ENCODE data around the gene TEAD3.
A peak's percentile ranks its signal among the peaks of the same experiment; 100 is the strongest.

Gene TEAD3

DNA sequence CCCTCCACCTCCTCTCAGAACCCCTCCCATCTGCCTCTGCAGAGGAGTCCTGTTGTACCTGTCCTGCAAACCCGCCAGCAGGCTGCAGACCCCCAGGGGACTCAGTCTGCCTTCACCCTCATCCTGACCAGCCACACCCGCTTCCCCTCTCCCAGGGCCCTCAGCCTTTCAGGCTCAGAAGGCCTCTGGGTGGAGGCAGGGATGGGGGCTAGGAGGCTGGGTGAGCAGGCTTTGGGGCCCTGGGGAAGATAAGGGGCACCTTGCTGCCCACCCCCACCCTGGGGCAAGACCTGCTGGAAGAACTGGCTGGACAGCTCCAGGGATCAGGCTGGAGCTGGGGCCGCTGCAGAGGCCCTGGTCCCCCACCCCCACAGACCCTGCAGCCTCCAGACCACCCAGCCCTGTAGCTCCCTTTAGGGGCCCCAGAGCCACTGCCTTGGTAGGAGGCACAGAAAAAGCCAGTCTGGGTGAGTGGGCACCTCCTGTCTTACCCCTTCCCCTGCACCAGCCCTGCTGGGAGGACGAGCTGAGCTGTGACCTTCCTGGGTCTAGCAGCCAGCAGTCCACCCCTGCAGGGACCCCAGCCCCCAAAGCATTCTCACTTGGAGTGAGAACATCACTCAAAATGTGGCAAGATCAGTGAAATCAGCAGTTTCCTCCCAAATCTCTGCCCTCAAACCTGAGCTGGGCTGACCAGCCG is 5.2 kb downstream of the TEAD3 start:
- DNase-seq: no peak

DNA sequence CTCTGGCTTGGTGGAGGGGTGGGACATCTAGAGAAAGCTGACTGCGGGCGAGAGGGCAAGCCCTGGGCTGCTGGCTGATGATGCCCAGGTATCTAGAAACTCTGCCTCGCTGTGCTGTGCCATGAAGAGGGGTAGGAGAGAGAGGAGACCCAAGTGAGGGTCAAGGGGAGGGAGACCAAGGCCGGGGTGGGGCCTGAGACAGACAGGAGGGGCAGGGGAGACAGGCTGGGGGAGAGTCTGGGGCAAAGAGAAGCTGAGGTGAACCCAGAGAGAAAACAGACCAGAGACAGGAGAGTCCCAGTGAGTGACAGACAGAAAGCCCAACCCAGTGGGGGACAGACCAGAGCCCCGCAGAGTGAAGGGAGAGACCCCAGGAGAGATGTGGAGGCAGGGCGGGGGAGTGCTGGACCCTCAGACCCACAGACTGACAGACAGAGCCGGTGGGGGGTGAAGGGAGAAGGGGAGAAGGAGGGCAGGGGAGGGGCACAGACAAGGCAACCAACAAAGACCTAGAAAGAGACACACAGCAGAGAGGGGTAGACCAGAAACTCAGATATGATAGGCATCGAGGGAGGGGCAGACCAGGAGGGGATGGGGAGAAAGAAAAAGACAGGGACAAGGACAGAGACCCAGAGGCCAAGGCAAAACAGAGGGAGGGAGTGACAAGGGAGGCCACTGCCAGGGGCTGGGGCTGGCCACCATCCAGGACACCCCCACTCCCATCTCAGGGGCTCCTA is 5.9 kb downstream of the TEAD3 start:
- no peak for DNase-seq

DNA sequence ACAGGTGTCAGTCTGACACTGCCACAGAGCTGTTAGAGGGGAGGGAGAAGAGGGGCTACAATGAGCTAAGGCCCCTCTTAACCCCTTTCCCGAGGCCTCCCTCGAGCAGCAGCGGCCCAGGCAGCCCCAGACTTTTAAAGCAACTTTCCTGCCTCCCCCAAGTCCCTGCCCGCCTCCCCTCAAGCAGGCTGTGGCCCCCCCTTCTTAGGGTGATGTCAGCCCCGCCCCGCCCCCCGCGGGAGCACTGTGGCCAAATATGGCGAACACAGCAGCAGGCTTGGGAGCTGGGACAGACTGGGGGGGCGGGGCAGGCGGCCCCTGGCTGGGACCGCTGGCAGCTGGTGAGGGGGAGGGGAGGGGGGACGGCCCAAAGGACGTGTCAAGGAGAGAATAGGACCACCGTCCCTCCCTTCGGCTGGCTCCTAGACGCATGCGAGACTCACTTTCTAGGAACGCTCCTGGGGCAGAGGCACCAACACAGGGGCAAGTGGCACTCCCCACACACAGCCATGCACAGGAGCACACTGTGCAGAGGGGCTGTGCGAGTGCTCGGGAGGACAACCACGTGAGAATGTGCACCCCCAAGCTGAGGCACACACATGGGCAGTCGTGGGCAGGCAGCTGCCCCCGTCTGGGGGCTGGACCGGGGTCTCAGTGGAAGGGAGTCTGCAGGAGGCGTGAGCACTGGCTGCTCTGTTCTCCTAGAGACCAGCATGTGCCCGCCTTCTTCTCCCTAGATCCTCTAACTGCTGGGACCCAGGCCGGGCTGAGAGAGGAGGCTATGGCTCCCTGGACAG is 6.7 kb downstream of the TEAD3 start:
- peak; percentile 83 for DNase-seq

DNA sequence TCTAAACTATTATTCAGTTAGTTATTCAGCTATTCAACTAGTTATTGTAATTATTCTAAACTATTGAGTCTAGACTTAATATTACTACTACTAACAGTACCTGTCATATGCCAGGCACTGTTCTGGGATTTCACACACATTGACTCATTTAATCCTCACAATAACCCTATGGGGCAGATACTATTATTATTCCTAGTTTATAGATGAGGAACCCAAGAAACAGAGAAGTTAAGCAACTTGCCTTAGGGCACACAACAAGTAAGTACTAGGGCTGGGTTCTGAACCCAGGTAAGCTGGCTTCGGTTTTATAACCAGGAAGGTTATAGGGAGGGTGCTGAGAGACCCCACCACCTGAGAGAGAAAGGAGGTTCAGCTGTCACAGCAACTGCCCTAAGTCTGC is 7.8 kb downstream of the TEAD3 start:
- no peak for DNase-seq

DNA sequence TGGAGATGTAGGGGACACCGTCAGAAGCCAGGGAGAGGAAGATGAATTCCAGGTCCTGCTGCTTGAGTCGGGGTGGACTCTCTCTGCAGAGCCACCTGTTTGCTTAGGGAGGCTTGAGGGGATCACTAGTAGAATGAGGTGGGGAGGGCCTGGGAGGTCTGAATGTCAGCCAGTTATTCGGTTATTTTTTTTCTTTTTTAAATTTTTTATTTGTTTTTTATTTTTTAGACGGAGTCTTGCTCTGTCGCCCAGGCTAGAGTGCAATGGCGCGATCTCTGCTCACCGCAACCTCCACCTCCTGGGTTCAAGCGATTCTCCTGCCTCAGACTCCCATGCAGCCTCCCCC is 8.4 kb downstream of the TEAD3 start:
- no peak for DNase-seq

DNA sequence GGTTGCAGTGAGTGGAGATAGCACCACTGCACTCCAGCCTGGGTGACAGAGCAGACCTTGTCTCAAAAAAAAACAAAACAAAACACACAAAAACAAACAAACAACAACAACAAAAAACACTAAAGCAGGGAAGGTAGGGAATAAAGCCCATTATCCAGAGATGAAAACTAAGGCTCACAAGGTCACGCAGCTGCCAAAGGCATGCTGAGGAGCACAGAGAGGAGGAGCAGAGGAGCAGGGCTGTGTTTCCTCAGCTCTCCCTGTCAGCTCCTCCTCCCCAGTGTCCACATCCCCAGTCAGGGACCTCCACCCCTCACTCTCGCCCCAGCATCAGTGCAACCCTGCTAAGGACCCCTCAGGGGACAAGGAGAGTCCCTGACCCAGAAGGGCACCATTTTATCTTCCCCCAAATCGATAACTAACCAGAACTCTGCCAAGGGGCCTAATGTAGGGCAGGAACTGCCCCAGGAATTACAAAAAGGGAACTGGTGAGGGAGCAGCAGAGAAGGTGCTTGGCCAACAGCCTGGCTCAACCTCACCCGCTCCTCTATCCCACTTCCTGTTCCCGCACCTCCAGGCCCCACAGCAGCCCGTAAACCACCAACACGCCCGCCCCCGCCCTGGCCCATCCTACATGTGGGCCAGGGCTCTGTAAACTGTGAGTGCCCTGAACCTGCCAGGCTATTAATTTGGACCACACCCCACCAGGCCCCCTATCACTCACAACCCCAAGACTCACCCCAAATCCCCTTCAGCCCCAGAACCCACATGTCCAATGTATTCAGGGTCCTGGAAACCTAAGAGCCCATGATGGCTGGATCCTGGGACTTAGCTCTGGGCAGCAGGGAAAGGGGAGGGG is 9.0 kb downstream of the TEAD3 start:
- peak; percentile 76 for DNase-seq

DNA sequence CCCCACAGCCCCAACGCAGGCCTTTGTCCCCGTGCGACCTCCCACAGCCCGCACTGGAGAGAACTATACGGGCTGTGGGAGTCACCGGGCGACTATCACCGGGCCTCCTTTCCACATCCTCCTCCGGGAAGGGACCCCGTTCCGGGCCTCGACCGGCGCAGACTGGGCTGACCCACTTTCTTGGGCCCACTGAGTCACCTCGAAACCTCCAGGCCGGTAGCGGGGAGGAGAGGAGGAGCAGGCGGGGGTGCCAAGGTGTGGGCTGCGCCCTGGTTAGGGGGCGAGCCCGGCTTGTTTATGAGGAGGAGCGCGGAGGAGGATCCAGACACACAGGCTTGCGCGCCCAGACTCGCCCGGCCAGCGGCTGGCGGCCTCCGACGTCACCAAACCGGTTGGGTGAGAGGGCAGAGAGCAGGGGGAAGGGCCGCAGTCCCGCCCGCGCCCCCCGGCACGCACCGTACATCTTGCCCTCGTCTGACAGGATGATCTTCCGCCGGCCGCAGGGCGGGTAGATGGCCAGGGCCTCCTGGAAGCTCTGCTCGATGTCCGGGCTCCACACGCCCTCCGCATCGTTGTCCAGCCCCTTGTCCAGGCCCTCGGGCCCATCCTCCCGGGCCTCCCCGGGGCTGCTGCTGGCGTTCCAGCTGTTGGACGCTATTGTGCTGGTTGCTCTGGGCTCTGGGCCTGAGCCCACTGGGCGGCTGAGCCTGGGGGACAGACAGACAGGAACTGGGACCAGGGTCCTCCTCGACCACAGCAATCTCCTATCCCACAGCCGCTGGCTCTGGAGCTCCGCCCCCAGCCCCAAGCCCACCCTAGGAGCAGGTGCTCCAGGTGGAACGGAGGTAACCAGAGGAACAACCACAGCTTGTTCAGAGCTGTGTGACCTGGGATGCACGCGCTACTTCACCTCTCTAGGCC is 10.6 kb downstream of the TEAD3 start:
- peak; percentile 55 for DNase-seq

DNA sequence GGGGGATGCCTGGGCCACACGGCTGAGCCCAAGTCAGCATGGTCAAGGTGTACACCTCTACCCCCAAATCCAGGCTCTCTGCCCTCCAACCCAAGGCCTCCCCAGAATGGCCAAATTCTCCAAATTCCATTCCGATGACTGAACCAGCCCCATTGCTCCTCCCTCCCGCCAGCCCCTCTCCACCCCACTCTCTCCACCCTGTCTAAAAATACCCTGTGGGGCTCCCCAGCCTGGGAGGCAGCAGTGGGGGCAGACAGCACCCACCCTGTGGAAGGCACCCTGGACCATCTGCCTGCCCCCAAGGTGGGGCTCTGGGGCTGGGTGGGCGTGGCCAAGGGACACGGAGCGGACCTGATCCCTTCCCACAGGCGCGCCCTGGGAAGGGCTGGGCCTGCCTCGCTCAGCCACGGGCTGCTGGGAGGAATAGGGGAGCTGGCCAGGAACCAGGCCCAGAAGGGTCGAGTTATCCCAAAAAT is 11.4 kb downstream of the TEAD3 start:
- peak; percentile 81 for DNase-seq

DNA sequence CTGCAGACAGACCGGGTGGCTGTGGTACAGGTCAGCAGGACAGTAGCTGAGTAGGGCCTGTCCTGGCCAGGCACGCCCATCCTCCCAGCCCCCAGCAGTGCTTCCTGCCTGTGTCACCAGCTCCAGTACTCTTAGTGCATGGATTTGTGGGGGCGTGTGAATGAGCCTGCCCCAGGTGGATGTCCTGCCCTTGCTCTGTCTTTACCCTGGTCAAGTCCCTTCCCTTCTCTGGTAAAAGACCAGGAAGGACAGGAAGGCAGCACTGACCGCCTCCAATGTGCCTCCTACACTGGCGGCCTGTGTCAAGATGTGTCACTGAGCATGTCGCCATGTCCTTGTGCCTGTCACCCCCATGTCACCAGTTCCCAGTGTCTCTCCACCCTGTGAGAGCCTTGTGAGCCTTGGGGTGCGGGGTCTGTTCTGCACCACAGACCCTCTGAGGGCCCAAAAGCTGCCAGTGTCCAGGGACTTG is 11.9 kb downstream of the TEAD3 start:
- peak; percentile 47 for DNase-seq

DNA sequence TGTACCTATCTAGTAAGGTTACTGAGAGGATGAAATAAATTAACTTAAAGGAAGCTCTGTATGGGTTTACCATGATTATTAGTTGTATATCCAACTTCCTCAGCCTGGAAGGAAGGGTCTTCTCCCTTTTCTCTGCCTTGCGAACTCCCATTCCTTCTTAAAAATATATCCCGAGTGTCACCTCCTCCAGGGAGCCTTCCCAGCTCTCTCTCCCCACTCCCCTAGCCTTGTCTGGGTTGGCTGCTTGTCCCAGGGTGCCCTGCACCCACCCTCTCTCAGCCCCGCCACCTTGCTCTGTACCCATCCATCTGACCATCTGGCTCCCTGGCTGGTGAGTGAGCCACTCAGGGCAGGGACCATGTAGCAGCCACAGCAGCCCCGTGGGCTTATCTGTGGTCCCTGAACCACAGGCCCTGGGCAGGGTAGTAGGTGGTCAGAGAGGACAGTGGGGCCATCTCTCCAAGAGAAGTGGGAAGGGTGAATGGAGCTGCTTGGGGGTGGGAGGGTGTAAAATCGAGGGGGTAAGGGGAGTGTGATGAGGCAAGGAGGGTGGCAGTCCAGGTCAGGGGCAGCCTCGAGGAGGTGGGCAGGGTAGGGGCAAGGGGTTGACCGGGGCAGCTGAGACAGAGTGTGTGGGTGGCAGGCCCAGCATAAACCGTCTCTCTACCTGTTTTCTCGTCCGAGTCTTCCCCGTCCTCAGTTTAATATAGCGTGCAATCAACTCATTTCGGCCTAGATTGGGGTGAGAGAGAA is 12.8 kb downstream of the TEAD3 start:
- DNase-seq: no peak

DNA sequence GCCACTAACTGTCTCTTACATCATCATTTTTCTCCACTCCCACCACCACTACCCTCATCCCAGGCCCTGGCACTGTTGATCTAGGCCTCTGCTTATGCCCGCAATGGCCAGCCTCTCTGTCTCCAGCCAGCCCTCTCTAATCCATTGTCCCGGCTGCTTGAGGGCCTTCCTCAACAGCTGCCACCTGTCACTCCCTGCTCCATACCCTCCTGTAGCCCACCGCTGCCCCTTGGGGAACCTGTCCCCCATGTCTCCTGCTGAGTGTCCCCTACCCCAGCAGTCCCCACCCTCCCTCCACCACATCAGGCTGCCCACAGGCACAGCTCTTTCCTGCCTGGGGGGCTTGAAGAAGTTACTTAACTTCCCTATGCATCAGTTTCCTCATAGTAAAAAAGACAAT is 13.4 kb downstream of the TEAD3 start:
- no peak for DNase-seq

DNA sequence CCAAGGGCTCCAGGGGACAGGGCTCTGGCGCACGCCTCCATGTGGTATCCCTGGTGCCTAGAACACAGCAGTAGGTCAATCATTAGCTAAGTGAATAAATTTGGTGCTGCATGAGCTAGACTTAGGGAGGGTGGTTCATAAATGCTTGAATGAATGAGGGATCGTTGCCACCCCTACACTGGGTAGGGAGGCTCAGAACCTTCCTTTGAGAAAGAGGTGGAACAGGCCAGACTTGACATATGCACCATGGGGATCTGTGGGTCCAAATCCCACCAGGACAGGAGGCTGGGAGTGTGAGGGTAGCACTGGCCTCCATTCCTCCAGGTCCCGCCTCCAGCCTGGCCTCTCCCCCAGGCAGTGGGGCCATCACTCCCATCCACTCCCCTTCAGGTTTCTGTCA is 13.8 kb downstream of the TEAD3 start:
- no peak for DNase-seq

DNA sequence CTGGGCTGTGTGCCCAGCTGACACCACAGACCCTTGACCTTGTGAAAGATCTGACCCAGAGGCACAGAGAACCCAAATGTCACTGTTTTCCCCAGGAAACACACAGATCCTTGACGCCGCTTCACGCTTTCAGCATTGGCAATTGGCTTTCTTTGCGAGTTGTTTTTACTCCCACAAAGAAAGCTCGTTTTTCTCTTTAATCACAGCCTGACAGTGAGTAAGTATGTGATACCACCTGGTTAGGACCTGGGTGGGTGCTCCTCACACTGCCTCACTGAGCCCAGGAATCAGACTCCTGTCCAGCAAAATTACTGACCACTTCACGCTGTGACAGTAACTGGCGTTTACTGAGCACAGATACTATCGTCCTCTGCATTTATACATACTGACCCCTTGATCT is 15.7 kb downstream of the TEAD3 start:
- DNase-seq: no peak

DNA sequence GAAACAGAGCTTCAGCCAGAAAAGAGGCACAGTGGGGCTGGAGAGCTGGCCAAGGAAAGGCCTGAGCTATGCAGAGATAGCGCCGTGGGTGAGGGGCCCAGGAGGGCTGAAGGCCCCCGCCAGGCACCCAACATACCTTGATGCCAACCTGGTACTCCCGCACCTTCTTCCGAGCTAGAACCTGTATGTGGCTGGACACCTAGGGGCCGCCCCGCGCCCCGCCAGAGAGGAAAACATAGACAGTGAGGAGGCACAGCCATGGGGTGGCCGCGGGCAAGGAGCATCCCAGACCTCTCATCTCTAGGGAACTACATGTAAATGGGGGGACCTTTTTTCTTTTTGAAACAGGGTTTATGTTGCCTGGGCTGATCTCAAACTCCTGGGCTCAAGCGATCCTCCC is 16.7 kb downstream of the TEAD3 start:
- no peak for DNase-seq

DNA sequence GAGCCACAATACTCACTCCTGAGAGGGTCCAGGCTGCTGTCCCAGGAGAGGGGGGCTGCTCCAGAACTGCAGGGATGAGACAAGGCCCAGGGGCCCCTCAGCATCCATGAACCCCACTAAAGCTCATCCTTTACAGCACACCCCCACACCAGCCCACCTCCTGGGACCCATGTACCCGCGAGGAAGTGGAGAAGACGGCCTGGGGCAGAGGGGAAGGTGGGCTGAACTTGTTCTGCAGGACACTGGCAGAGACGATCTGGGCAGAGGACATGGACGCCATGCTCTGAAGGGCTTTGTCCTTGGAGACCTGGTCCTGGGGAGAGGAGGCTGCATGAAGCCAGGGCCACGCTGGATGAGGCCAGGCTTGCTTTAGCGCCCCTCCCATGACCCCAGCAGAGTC is 18.6 kb downstream of the TEAD3 start:
- DNase-seq: no peak

DNA sequence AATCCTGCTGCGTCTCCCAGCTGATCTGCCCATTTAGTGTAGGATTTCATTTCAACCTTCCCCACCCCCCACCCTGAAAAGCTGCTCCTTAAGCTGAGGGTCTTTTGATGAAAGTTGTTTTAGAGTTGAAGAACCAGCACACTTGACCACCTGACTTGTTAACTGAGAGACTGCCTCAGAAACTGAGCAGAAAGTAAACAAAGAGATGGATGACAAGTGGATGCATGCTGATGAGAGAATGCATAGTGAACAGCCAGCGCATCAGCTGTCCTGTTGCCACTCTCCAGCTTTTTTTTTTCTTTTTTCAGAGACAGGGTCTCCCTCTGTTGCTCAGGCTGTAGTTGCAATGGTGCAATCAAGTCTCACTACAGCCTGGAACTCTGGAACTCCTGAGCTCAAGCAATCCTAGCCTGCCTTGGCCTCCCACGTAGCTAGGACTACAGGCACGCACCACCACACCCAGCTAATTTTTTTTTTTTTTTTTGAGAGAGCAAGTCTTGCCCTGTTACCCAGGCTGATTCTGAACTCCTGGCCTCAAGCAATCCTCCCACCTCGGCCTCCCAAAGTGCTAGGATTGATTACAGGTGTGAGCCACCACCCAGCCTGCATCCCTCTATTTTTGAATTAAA is 19.2 kb downstream of the TEAD3 start:
- no peak for DNase-seq

DNA sequence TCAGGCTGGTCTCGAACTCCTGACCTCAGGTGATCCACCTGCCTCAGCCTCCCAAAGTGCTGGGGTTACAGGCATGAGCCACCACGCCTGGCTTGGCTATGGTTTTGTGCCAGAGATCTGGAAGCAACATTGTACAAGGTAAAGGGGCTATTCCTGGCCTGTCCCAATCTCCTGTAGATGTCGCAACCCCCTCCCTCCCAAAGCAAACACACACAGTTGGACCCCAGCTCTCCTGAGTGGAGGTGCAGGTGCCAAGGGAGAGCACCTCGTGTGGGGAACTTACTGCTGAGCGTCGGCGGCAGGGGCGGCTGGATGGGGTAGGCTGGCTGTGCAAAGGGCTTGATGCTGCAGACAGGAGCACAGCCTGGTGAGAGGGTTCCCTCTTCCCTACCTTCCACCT is 19.9 kb downstream of the TEAD3 start:
- DNase-seq: no peak

DNA sequence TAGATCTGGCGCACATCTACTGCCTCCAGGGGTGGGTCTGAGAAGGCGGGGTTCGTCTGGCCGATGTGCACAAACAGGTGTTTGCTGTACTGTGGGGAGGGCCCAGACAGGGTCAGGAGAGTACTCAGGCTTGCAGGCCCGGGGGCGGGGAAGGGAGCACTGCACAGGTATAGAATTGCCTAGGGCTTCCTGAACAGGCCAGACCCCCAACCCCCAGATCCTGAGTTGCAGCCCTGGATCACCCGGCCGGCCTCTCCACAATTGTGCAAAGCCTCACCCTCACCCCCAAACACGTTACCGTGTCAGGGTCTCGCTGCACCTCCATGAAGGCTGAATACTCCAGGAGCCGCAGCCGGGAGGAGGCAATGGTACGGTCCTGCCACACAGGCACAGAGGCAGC is 20.9 kb downstream of the TEAD3 start:
- DNase-seq: no peak

DNA sequence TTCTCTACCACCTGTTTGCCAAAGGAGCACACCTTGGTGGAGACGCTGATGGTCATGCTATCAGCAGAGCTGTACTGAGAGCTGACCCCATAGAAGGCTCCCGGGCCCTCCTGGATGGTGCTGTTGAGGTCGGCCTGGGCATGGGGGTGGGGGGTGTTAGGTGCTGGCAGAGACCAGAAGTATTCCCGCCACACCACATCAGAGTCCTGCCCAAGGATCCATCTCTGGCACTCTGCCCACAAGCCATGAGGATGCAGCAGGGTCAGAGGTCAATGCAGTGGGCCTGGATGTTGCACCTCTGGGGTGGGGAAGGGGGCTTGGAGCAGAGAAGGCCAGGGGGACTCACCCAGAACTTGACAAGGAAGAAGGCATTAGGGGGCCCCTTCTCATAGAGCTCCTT is 21.3 kb downstream of the TEAD3 start:
- DNase-seq: no peak

DNA sequence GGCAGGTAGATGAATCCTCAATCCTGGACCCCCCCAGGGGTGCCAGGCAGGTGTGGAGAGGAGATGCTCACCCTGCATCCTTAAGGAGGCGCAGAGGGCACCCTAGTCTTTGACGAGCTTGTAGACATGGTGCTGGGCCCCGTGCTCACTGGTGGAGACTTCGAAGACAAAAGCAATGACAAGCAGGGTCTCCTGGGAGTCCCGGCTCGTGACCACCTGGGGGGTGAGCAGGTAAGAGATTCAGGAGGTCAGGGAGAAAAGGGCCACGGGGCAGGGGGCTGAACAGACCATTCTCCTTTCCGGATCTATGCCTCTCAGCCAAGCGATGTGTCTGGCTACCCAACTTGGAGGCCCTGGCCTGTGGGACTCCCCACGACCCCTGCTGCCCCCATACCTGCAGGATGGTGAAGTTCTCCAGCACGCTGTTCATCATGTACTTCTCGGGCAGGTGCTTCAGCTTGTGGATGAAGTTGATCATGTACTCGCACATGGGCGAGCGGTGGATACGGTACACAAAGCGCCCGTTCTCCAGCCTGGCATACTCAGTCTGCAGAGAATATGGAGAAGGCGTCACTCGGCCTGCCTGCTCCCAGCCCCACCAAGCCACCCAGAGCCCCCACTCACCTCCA is 21.8 kb downstream of the TEAD3 start:
- no peak for DNase-seq

Measured in HCEC 1CT (cell line).